GM21529 (cell line): Measurements from ENCODE around the gene GLI2.

Experiments used
- ATAC-seq: cut with Tn5 transposase; IDR thresholded peaks from one replicate; pipeline ENCODE4 v1.9.1; 2021; ENCODE audit not compliant: unreplicated experiment

The GLI2 gene

DNA sequence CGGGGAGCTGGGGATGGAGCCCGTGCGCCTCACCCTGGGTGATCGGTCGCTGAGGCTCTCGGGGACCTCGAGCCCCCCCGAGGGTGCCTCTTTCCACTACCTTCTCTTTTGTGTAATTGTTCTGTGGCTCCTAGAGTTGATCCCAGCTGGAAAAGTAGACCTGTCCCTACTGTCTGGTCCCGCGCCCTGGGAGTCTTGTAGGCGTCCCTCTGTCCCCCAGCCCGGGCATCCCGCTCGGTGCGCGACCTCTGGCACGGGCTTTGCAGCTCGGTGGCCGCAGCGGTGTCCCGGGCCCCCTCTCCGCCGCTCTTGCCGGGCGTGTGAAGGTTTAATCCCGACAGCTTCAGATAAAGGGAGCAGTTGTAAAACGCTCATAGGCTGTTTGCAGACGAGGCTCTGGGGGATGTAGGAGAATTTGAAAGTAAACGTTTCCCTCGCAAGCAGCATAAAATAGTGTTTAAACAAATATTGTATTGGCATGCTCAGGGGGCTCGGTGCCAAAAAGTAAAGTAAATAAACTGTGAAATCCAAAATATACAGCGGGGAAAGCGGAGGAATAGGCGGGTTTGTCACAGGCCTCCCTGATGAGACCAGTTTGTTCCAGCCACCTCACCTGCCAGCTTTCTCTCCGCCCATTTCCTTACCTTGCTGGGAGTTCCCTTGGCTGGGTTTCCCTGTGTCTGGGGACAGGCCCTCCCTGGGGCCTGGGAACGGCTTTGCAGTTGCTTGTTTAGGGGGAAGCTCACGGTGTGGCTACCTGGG is 1.9 kb downstream of the GLI2 start:
- no peak for ATAC-seq

DNA sequence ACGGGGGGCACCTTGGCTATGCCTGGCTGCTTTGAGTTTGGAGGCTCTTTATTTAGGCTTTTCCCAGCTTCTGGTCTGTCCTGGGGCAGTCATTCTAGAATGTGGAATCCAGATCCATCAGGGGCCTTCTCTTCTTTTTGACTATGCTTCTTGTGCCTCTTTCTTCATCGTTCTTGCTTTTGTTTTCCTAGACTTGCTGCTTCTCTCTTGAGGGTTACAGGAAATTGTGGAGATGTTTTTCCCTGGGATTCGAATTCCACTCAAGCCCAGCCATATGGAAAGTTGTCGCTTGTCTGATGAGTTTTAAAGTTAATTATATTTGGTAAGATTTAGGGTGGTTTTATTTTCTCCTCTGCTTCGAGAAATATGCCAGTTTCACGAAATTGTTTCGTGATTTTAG is 2.4 kb downstream of the GLI2 start:
- ATAC-seq: no peak

DNA sequence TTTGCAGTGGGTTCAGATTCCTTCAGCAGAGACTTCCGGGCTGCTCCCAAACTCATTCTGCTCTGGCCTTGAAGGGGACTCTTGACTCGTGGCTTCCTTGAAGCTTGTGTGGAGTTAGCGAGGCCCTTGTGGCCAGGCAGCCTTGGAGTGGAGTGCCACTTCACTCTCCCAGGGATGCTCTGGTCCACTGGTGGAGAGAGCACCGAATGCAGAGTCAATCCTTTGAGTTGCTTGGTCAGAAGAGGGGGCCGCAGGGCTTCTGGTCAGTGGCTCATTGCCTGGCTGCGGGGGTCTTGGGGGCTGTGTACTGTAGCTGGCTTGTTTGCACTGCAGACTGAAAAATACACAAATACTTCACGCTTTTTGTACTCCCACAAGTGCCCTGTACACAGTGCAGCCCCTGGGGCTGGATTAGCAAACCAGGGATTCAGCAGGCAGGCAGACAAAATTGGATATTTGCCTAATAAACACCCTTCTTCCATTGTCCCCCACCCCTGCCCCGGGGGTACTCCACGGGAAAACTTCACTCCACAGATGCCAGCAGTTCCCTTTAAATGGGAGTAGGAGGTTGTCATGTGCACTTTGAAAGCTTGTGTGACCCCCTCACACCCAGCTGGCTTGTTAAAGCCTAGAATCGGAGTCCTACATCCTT is 3.2 kb downstream of the GLI2 start:
- no peak for ATAC-seq

DNA sequence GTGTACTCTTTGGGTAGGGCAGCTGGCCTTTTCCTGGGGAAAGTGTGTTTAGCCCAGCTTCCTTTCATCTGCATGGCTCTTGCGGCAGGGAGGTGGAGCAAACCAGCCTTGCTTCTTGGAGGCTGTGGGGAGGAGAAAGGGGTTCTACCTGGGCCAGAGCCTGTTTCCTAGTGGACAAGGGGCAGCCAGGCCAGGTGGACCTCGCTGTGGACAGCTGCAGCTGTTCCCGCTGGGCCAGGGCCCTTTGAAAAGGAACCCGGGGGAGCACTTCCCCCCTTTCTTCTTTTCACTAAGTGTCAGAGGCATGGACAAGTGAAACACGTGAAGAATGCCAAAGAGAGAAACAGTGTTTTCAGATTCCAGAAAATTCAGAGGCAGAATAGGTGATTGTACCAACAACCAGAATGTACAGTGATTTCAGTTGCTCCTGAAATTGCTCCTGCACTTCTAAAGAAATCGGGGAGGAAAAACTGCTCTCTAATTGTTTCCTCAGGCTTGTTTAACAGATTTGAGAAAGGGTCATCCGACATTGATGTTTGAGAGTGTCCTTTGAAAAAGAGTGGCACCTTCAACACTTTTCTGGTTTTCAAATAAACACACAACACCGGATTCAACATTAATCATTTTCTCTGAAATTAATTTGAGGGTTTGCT is 3.9 kb downstream of the GLI2 start:
- no peak for ATAC-seq

DNA sequence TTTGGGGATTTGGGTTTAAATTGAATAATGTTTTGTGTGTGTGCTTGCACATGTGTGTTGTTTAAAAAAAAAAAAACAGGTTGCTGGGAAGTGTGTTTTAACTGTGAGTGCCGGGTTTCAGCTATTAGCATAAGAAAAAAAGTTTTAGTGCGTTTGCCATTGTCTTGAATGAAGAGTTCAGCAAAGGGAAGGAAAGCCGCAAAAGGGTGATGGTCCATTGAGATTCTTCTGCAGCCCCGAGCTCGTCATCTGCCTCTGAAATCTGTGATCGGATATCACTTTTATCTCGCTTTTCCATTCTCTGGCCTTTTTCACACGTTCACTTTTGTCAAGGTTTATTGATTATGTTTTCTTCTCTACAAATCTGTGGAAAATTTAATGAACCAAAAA is 4.7 kb downstream of the GLI2 start:
- no peak for ATAC-seq

DNA sequence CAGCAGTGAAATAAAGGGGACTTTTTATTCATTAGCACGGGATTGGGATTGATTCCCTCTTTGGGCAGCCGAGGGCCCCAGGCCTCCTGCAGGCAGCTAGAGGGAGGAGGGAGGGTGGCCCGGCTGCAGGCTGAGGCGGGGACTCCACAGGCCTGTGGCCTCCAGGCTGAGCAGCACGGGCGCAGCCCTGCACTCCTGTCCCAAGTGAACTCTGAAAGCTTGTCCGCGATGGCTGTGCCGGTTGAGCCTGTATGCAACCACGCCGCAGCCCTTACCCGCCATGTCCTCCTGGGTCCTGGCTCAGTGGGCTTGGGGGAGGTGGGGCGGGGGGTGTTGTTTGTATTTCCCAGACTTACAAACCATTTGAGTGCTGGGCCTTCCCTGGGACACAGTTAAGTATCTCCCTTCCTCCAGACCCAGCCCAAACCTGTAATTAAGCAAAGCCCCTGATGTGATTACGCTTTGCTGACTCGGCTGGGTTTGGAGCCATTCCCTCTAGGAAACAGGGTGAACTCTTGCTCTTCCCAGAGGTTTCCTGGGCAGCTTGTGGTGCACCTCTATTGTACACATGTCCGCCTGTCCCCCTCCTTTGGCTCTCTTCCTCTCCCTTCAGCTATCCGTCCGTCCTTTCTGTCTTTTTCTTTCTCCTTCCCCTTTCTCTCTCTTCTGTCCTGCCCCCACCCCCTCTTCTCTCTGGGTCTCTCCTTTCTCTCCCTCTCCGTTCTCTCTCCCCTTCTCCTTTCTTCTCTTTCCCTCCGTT is 5.3 kb downstream of the GLI2 start:
- ATAC-seq: no peak

DNA sequence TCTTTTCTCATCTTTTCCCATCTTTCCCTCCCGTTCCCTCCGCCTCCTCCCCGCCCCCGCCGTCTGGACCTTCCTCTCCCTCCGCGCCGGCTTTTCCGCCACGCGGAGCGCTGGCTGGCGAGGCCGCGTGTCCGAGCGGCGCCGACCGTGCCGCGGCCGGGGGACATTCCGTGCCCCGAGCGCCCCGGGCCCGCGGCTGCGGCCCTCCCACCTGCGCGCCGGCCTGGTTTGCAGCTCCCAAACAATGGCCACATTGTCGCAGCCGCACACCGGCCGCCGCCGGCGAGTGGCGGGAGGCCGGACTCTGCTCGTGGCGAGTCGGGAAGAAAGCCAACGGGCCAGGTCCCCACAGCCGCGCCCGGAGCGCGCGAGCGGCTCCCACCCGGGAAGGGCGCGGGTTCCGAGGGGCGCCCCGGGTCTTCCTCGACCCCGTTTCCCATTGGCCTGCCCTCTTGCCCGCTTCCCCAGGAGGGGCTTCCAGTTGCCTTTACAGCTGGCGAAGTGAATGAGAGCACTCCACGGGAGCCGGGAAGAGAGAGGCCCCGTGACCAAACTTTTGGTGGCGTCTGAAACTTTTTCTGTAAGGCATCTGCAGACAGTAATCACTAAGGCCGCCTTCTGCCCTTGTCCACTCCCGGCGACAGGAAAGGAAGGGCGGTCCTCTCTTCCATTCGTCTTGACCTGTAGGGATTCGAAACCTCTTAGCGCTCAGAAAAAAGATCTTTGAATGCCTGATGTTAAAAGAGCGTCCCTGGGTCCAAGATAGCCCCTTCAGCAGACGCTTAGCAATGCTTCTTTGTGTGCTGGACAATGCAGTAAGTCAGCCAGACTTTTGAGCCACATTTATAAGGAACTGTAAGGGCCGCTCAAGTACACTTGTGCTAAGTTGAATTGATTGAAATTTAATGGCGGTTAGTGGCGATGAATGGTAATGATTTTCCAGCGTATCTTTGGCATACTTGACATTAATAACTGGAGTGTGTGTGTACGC is 6.2 kb downstream of the GLI2 start:
- no peak for ATAC-seq

DNA sequence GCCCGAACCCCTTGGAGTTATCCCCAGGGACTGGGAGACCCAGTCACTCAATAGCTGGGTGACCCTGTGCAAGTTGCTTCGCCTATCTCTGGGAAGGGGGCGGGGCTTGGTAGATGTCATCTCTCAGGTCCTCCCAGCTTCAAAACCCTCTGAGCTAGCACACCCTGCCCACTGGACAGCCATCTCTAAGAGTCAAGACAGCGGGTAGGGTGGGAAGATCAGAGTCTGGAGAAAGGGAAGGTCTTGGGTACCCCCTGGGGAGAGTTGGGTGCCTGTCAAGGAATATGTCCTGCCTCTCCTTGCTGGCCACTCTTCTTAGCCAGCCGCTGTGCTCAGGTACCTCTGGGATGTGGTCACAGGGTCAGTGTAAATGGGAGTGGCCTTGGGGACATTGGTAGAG is 8.0 kb downstream of the GLI2 start:
- no peak for ATAC-seq

DNA sequence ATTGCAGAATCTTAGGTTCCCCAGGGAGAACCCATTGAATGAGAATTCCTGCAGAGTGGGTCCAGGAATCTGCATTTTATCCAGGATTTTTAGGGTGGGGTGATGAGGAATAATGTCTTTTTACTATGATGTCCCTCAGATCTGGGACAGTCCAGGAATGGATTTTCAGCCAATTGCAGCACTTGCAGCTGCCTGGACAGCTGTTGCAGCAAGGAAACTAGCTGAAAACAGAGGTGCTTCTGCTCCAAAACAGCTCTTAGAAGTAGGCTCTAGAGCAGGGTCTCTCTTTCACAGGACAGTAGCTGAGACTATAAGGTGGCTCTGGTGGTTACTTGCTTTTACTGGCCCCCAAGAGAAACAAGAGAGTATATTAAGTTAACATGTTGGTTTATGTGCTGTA is 9.1 kb downstream of the GLI2 start:
- ATAC-seq: no peak

DNA sequence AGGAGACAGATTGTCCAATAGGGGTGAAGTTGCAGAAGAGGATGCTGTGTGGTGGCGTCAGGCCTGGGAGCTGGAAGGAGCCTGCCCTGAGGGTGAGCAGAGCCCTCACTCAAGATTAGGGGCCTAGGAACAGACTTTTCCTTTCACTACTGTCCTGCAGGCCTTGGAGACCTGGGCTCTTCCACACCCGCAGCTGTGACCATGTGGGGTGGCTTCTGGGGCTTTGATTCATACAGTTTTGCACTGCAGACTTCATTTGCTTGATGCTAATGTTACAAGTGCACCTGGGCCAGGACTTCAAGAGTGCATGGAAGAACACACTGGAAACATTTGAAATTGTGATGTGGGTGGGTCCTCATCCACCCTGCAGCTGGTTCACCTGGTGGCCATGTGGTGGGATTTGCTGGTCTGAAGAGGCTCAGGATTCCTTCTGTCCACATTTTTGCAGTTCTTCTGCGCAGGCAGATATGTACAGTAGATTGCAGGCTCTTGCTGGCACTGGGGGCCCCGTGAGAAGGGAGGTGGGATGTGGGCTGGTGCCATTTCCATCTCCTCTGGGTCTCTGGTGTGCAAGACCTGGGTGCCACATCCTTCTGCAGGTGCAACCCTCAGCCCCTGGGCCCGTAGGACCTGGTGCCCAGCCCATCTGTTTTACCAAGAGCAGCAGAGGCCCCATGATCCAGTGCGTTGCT is 9.9 kb downstream of the GLI2 start:
- no peak for ATAC-seq

DNA sequence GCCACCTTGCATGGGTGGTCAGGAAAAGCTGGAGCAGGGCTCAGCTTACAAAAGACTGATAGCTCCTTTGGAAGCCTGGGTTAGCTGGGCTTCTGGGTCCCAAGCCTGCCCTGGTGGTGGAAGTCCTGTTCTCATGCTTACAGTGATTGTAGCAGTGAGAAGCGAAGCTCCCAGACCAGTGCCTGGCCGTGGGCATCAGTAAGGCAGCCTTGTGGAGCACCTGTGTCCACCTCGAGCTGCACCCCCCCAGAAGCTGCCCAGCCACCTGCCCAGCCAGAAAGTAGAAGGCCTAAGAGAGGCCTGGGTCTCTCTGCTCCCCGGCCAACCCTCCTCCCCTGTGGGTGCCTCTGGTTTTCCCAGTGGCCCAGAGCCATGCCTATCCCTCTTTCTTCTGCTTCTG is 10.5 kb downstream of the GLI2 start:
- ATAC-seq: no peak

DNA sequence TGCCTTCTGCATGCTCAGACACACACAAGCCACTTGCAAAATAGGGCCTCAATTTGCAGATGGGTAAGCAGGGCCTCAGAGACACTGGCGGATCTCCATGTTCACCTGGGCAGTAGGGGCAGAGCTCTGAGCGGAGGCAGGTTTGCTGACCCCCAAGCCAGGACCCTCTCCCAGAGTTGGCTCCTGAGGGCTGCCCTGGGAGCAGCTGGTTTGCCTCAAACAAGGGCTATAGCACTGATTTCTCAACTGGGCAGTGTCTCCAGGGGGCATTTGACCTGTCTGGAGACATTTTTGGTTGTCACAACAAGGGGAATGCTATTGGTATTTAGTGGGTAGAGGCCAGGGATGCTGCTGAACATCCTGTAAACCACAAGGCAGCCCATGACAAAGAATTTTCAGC is 11.6 kb downstream of the GLI2 start:
- ATAC-seq: no peak

DNA sequence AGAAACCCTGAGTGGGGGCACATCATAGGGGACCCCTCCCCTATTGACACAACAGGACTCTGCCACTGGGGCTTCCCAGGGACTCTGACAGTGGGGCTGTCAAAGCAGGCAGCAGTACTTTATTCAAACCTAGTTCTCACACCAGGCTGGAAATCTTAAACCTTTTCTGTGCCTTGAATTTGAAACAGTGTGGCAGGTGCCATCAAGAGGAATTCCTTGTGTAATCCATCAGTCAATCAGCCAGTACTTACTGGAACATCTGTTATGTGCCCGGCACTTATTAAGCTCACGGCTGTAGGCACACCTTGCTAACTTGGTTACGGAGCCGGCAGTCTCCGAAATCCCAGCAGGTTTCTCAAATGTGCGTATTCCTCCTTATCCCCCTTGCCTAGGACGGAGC is 12.0 kb downstream of the GLI2 start:
- no peak for ATAC-seq

DNA sequence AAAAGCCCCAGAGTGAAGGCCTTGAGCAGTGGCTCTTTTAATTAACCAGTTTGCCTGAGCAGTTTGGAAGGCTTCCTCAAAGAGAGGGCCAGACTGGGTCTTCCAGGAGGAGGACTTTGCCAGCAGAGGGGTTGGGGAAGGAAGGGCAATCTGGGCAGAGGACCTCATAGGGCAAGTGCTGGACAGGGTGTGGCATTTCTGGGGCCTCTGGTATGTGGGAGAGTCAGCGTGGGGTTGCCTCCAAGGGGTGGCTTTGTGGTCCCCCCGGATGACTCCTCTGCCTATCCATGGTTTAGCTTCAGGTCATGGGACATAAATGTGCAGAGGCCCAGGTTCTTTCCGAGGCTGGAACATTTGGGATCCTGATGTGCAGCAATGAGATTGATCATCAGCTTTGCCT is 12.6 kb downstream of the GLI2 start:
- no peak for ATAC-seq

DNA sequence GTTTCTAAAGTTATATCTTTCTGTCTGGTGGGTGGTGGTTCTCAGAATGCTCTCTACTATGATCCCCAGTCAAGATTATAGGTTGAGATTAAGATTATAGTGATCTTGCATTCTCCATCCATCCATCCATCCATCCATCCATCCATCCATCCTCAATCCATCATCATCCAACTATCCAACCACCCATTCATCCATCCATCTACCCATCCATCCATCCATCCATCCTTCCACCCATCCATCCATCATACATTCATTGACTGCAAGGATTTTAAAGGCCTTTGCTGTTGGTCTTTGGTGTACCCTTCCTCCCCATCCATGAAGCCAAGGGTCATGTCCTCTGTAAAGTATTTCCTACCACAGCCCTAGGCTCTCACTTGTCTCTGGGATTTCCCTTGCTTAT is 13.1 kb downstream of the GLI2 start:
- no peak for ATAC-seq

DNA sequence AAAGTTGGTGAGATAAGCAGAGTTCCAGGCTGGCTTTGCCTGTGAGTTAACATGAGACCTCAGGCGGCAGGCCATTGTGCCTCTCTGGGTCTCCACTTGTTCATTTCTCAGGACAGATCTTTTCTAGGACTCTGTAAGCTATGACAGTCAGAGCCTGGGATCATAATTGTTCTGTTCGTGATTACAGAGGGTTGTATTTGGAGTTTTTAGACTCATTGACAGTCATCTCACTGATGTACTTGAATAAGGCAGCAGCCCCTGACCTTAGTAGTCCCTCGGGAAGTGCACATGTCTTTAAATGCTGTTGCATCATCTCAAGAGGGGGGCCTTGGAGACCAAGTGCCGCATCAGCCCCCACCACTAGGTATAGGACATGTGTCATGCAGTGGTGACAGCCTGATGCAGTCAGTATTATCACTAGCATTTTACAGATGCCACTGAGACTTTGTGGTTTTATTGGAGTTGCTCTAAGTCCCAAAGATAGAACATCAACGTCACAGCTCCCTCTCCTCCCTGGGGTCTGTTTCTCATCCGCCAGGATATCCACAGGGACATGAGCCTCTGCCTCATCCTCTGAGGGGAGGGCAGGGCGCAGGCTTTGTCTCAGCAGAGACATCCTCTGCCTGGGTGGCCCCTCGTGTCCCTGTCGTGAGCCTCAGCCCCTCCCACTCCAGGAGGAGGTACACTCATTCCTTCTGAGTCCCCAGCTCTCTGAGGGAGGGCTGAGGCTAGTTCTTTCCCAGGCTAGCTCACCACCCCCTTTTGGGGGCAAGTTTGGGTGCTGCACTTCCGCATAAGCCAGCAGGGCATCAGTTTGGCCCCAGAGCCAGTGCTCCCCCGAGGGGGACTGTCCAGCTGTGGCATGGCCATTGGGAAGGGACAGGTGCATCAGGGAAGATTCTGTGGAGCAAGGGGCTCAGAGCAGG is 14.1 kb downstream of the GLI2 start:
- no peak for ATAC-seq

DNA sequence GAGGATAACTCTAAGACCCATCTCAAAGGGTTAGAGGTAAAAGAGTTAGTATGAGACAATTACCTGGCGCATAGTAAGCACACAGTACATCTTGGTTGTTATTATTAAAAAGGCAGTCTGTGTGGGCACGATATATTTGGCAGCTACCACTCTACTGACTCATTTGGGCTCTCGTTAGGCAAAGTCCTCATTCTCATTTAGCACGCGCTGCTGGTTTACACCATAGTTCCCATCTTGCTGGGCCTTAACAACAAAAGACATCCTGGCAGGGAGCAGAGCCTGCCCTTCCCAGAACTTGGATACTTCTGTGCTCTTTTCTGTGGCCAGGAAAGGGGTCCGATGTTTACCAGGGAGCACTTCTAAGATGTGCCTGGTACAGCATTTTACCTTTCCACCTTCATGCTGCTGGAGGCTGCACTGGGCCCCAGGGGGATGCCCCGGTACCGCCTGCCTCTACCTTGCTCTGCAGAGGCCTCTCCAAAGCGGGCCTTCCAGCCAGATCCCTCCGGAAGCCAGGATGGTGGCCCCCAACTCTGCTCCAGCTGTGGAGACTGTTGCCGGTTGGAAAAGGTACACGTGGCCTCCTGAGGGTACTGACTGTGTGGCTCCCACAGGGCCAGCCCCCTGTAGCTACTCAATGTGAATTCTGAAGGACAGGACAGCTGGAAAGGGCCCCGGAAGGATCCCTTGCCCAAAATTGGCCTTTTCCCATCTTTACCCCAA is 15.0 kb downstream of the GLI2 start:
- no peak for ATAC-seq

DNA sequence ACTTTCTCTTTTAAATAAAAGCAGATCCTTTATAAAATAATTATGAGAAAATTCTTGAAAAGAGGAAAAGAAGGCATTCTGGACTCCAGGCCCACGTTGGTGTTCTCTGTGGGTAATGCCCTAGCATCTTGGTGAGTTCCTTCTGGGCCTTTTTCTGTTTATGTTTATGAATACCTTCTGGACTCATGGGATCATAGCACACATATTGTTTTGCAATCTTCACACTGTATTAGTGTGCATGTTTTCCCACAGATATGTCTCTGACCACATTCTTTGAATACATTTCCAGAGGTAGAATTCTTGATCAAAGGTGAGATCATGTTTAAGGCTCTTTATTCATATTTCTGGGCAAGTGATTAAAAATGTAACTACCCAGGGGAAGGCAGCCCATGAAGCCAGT is 15.9 kb downstream of the GLI2 start:
- ATAC-seq: no peak
